Astrocyte (in vitro differentiated cells and primary cell): Measurements from ENCODE around the gene STK39.

Experiments
- CTCF ChIP-seq: IDR thresholded peaks from 2 replicates; pipeline ENCODE4 v1.5.1; 2011; ENCODE audit warnings: low read depth, mild to moderate bottlenecking, inconsistent platforms, low read length, moderate library complexity; ENCODE audit not compliant: insufficient read depth
- EZH2 ChIP-seq: IDR thresholded peaks from 2 replicates; pipeline ENCODE4 v1.6.1; 2012; ENCODE audit warnings: mild to moderate bottlenecking, low read length, inconsistent platforms; ENCODE audit not compliant: insufficient read depth

DNA sequence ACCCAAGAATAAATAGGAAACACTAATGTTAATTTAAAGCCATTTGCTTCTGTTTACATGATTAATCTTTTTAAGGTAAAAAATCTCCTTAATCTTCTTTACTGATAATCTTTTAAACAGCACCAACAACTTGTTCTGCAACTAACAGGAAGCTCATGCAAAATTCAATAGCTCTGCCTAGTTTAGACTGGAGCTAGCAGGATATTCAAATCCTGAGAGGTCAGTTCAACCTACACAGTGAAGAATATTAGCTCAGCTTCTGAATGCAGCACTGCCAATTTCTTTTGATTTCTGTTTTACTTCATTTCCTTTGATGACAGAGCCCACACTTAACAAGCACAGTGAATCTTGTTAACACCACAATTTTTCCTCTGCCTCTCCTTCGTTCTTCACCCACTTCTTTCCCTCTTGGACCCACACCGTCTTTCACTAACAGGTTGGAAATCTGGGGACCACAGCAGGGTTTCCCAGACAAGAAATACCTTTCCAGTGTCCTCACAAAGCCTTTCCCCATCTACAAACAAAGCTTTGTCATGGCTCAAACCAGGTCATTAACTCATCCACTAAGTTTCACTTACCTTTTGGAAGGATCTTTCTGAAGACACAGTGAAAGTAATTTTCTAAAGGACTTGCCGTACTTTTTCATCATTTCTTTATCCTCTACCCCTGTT lies 109.8 kb downstream of the STK39 start:
- TF ChIP-seq CTCF (no peak), EZH2 (no peak)
